Osteocyte (in vitro differentiated cells): ENCODE data around the gene CDH26. TPM values are rescaled to one million over a fixed set of nuclear protein-coding genes. Genes with fewer than 3 reads are reported as not detected.

Experiments used
- DNase-seq: peaks from one replicate; pipeline ENCODE4 v3.0.0; 2021; ENCODE audit warnings: mixed read lengths; ENCODE audit not compliant: unreplicated experiment; ENCODE audit errors: extremely low spot score
- H3K27ac Mint-ChIP-seq: one replicate; pipeline ENCODE4 v1.8.0; 2021; ENCODE audit warnings: mild to moderate bottlenecking, mixed read lengths; ENCODE audit not compliant: unreplicated experiment
- H3K27me3 Mint-ChIP-seq: one replicate; pipeline ENCODE4 v1.8.0; 2021; ENCODE audit warnings: mixed read lengths; ENCODE audit not compliant: unreplicated experiment
- H3K36me3 Mint-ChIP-seq: one replicate; pipeline ENCODE4 v1.8.0; 2021; ENCODE audit warnings: mixed read lengths; ENCODE audit not compliant: unreplicated experiment
- H3K4me1 Mint-ChIP-seq: one replicate; pipeline ENCODE4 v1.8.0; 2021; ENCODE audit warnings: mixed read lengths; ENCODE audit not compliant: unreplicated experiment
- H3K4me3 Mint-ChIP-seq: one replicate; pipeline ENCODE4 v1.8.0; 2021; ENCODE audit warnings: mild to moderate bottlenecking, moderate library complexity, mixed read lengths; ENCODE audit not compliant: unreplicated experiment
- H3K9me3 Mint-ChIP-seq: one replicate; pipeline ENCODE4 v1.8.0; 2021; ENCODE audit warnings: mixed read lengths; ENCODE audit not compliant: unreplicated experiment
- CTCF ChIP-seq: fragments of 200-600 bp; sonication (generic); IDR thresholded peaks from 2 replicates; pipeline ENCODE4 v1.5.0; 2021; ENCODE audit warnings: antibody characterized with exemption, mild to moderate bottlenecking, moderate library complexity
- total RNA-seq: library from RNA; stranded (reverse); gene quantifications from 2 replicates; pipeline ENCODE4 v1.2.1, GENCODE V29; 2021

The CDH26 gene
- total RNA-seq, 1 donor from 2014 or later: 0.46 TPM

- H3K4me1 Mint-ChIP-seq: peaks cover 63% of the 10 kb centered on the region
Measured at GRCh38 chr20:59940956-59941294, 17.3 kb upstream of the CDH26 start.

GRCh38 chr20:59942245-59942644 lies 16.0 kb upstream of the CDH26 start:
- Mint-ChIP-seq H3K9me3 (no peaks in the 10 kb centered on the region), H3K4me1 (peaks cover 68% of the 10 kb centered on the region), H3K27me3 (no peaks in the 10 kb centered on the region), H3K27ac (no peak overlapping the region), H3K36me3 (peaks cover 8% of the 10 kb centered on the region), H3K4me3 (no peak overlapping the region)
- DNase-seq: no peak
- no peak for TF ChIP-seq CTCF

More at GRCh38 chr20:59940956-59941294, 17.3 kb upstream of the CDH26 start:
- Mint-ChIP-seq H3K27ac (peak overlapping the region; percentile 98), H3K4me3 (peak overlapping the region; percentile 95), H3K9me3 (no peaks in the 10 kb centered on the region), H3K27me3 (no peaks in the 10 kb centered on the region), H3K36me3 (peaks cover 8% of the 10 kb centered on the region)
- no peak for DNase-seq
- TF ChIP-seq CTCF: no peak

- no peak for TF ChIP-seq CTCF
- H3K27me3 Mint-ChIP-seq: no peaks in the 10 kb centered on the region
- peak overlapping the region; percentile 78 for H3K27ac Mint-ChIP-seq
- peaks cover 11% of the 10 kb centered on the region for H3K36me3 Mint-ChIP-seq
- H3K4me3 Mint-ChIP-seq: peak overlapping the region; percentile 40
- DNase-seq: no peak
- peaks cover 56% of the 10 kb centered on the region for H3K4me1 Mint-ChIP-seq
- H3K9me3 Mint-ChIP-seq: no peaks in the 10 kb centered on the region
Measured at GRCh38 chr20:59944726-59945125, 13.5 kb upstream of the CDH26 start.

- peak overlapping the region; percentile 78 for H3K27ac Mint-ChIP-seq
- DNase-seq: no peak
- peaks cover 11% of the 10 kb centered on the region for H3K36me3 Mint-ChIP-seq
- peak overlapping the region; percentile 20 for H3K4me3 Mint-ChIP-seq
- no peaks in the 10 kb centered on the region for H3K9me3 Mint-ChIP-seq
- TF ChIP-seq CTCF: no peak
- peaks cover 54% of the 10 kb centered on the region for H3K4me1 Mint-ChIP-seq
- H3K27me3 Mint-ChIP-seq: no peaks in the 10 kb centered on the region
Measured at GRCh38 chr20:59945175-59945574, 13.0 kb upstream of the CDH26 start.

- Mint-ChIP-seq H3K27ac (peak overlapping the region; percentile 78), H3K36me3 (peaks cover 11% of the 10 kb centered on the region), H3K4me1 (peaks cover 51% of the 10 kb centered on the region), H3K4me3 (peak overlapping the region; percentile 20), H3K27me3 (no peaks in the 10 kb centered on the region), H3K9me3 (no peaks in the 10 kb centered on the region)
- no peak for DNase-seq
- TF ChIP-seq CTCF: no peak
Measured at GRCh38 chr20:59945731-59946130, 12.5 kb upstream of the CDH26 start.
